ENCODE measurements around the gene KCNH1. TPM values are rescaled to one million over a fixed set of nuclear protein-coding genes. Genes with fewer than 3 reads are reported as not detected.

KCNH1 gene
- total RNA-seq, 1 donor from 2014 or later, result 15.5 TPM

DNA sequence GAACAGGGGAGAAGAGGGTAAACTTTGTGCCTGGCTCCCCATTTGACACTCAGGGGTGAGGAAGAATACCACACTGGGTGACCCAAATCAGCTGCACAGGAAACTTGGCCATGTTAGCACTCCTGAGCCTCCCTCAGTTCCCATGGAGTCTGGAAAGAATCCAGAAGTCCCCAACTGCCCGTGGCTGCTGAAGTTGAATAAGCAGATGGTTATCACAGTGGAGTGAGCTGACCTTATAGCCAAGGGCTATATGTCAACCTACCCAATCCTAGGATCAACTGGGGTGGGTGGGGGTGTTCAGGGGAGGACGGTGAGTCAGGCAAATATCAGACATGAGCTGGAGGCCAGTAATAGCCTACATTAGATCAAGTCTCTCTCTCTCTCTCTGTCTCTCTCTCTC is 20.4 kb downstream of the KCNH1 start:
- H3K79me2 ChIP-seq (ENCODE audit: insufficient read depth, low read length), result no peaks in the 10 kb centered on the region
- no peaks in the 10 kb centered on the region for H3K9me3 ChIP-seq (ENCODE audit: insufficient read depth, low read depth, low read length)
- TF ChIP-seq, protein P1, sequence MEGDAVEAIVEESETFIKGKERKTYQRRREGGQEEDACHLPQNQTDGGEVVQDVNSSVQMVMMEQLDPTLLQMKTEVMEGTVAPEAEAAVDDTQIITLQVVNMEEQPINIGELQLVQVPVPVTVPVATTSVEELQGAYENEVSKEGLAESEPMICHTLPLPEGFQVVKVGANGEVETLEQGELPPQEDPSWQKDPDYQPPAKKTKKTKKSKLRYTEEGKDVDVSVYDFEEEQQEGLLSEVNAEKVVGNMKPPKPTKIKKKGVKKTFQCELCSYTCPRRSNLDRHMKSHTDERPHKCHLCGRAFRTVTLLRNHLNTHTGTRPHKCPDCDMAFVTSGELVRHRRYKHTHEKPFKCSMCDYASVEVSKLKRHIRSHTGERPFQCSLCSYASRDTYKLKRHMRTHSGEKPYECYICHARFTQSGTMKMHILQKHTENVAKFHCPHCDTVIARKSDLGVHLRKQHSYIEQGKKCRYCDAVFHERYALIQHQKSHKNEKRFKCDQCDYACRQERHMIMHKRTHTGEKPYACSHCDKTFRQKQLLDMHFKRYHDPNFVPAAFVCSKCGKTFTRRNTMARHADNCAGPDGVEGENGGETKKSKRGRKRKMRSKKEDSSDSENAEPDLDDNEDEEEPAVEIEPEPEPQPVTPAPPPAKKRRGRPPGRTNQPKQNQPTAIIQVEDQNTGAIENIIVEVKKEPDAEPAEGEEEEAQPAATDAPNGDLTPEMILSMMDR (IDR thresholded peaks at IDR 0.05; ENCODE audit: insufficient read depth, low read depth, low read length), result no peak
- TF ChIP-seq EZH2 (IDR thresholded peaks at IDR 0.05; ENCODE audit: insufficient read depth, low read length), result no peak
- peaks cover 6% of the 10 kb centered on the region for H3K36me3 Mint-ChIP-seq (ENCODE audit: low read depth, unreplicated experiment)
- H3K27ac ChIP-seq (ENCODE audit: low read depth, low read length), result no peak overlapping the region
- no peaks in the 10 kb centered on the region for H3K4me1 ChIP-seq (ENCODE audit: insufficient read depth, low read length)
- H2AFZ ChIP-seq (ENCODE audit: low read depth, low read length), result no peak overlapping the region
- no peak overlapping the region for H3K4me3 ChIP-seq (ENCODE audit: insufficient read depth, low read depth, low read length)
- H4K20me1 ChIP-seq (ENCODE audit: insufficient read depth, low read length), result no peaks in the 10 kb centered on the region
- no peaks in the 10 kb centered on the region for H3K36me3 ChIP-seq (ENCODE audit: insufficient read depth, low read length)
- FAIRE-seq (no peak), DNase-seq (ENCODE audit: low read depth) (no peak)
- no peaks in the 10 kb centered on the region for H3K27me3 ChIP-seq (ENCODE audit: insufficient read depth, low read length)
- H3K4me2 ChIP-seq (ENCODE audit: low read length), result no peak overlapping the region
- H3K9ac ChIP-seq (ENCODE audit: low read length), result no peak overlapping the region
- H3K27me3 Mint-ChIP-seq (ENCODE audit: low read depth, unreplicated experiment), result no peaks in the 10 kb centered on the region
- no peak overlapping the region for H3K27ac Mint-ChIP-seq (ENCODE audit: unreplicated experiment)
- peaks cover 3% of the 10 kb centered on the region for H3K9me3 Mint-ChIP-seq (ENCODE audit: unreplicated experiment)
- peaks cover 9% of the 10 kb centered on the region for H3K4me1 Mint-ChIP-seq (ENCODE audit: low read depth, unreplicated experiment)
- no peak overlapping the region for H3K4me3 Mint-ChIP-seq (ENCODE audit: unreplicated experiment)

DNA sequence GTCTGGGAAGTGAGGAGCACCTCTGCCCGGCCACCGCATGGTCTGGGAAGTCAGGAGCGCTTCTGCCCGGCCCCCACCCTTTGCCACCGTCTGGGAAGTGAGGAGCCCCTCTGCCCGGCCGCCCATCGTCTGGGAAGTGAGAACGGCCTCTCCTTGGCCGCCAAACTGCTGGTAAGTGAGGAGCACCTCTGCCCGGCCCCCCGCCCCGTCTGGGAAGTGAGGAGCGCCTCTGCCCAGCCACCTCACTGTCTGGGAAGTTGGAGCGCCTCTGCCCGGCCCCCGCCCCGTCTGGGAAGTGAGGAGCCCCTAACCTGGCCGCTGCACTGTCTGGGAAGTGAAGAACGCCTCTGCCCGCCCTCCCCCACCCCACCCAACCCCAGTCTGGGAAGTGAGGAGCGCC is 22.6 kb downstream of the KCNH1 start:
- TF ChIP-seq EZH2 (IDR thresholded peaks at IDR 0.05; ENCODE audit: insufficient read depth, low read length), result no peak
- TF ChIP-seq, protein P1 (IDR thresholded peaks at IDR 0.05; ENCODE audit: insufficient read depth, low read depth, low read length), result no peak
- no peaks in the 10 kb centered on the region for H3K36me3 ChIP-seq (ENCODE audit: insufficient read depth, low read length)

DNA sequence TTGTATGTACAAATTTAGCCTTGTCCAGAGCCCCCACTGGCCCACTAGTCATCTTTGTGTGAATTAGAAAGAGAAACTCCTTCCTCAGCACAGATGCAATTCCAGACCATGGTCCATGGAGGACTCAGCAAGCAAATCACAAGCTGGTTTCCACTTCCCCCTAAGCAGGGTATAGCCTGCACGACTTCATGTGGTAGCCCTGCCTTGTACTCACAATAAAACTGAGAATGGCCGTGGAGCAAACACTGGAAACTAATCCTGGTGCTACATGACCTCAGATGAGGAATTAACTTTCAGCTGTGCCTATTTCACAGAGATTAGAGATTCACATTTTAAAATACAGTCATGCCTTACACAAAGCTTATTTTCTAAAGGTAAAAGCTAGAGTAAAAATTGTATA is 32.5 kb downstream of the KCNH1 start:
- Histone ChIP-seq H4K20me1 (ENCODE audit: insufficient read depth, low read length) (no peaks in the 10 kb centered on the region), H3K4me3 (ENCODE audit: insufficient read depth, low read depth, low read length) (no peak overlapping the region), H3K27ac (ENCODE audit: low read depth, low read length) (no peak overlapping the region), H2AFZ (ENCODE audit: low read depth, low read length) (no peak overlapping the region), H3K4me2 (ENCODE audit: low read length) (no peak overlapping the region), H3K9ac (ENCODE audit: low read length) (no peak overlapping the region), H3K79me2 (ENCODE audit: insufficient read depth, low read length) (no peaks in the 10 kb centered on the region), H3K9me3 (ENCODE audit: insufficient read depth, low read depth, low read length) (no peaks in the 10 kb centered on the region), H3K27me3 (ENCODE audit: insufficient read depth, low read length) (no peaks in the 10 kb centered on the region), H3K4me1 (ENCODE audit: insufficient read depth, low read length) (no peaks in the 10 kb centered on the region), H3K36me3 (ENCODE audit: insufficient read depth, low read length) (no peaks in the 10 kb centered on the region)
- TF ChIP-seq EZH2 (IDR thresholded peaks at IDR 0.05; ENCODE audit: insufficient read depth, low read length), result no peak
- TF ChIP-seq, protein P1 (IDR thresholded peaks at IDR 0.05; ENCODE audit: insufficient read depth, low read depth, low read length), result no peak
- Mint-ChIP-seq H3K27ac (ENCODE audit: unreplicated experiment) (no peak overlapping the region), H3K27me3 (ENCODE audit: low read depth, unreplicated experiment) (peaks cover 10% of the 10 kb centered on the region), H3K4me1 (ENCODE audit: low read depth, unreplicated experiment) (peaks cover 8% of the 10 kb centered on the region), H3K36me3 (ENCODE audit: low read depth, unreplicated experiment) (peaks cover 22% of the 10 kb centered on the region), H3K9me3 (ENCODE audit: unreplicated experiment) (peaks cover 2% of the 10 kb centered on the region), H3K4me3 (ENCODE audit: unreplicated experiment) (no peak overlapping the region)
- FAIRE-seq (no peak), DNase-seq (ENCODE audit: low read depth) (no peak)

More for the DNA sequence above, 22.6 kb downstream of the KCNH1 start:
- no peaks in the 10 kb centered on the region for H3K27me3 Mint-ChIP-seq (ENCODE audit: low read depth, unreplicated experiment)
- Histone ChIP-seq H3K4me2 (ENCODE audit: low read length) (no peak overlapping the region), H3K4me3 (ENCODE audit: insufficient read depth, low read depth, low read length) (no peak overlapping the region), H3K27me3 (ENCODE audit: insufficient read depth, low read length) (no peaks in the 10 kb centered on the region), H3K4me1 (ENCODE audit: insufficient read depth, low read length) (no peaks in the 10 kb centered on the region), H3K79me2 (ENCODE audit: insufficient read depth, low read length) (no peaks in the 10 kb centered on the region), H3K9me3 (ENCODE audit: insufficient read depth, low read depth, low read length) (no peaks in the 10 kb centered on the region), H4K20me1 (ENCODE audit: insufficient read depth, low read length) (no peaks in the 10 kb centered on the region), H3K27ac (ENCODE audit: low read depth, low read length) (no peak overlapping the region), H2AFZ (ENCODE audit: low read depth, low read length) (no peak overlapping the region), H3K9ac (ENCODE audit: low read length) (no peak overlapping the region)
- DNase-seq (ENCODE audit: low read depth) (no peak), FAIRE-seq (no peak)
- no peak overlapping the region for H3K4me3 Mint-ChIP-seq (ENCODE audit: unreplicated experiment)
- H3K36me3 Mint-ChIP-seq (ENCODE audit: low read depth, unreplicated experiment), result peaks cover 10% of the 10 kb centered on the region
- peaks cover 3% of the 10 kb centered on the region for H3K9me3 Mint-ChIP-seq (ENCODE audit: unreplicated experiment)
- peaks cover 4% of the 10 kb centered on the region for H3K4me1 Mint-ChIP-seq (ENCODE audit: low read depth, unreplicated experiment)
- H3K27ac Mint-ChIP-seq (ENCODE audit: unreplicated experiment), result no peak overlapping the region

Data from astrocyte (in vitro differentiated cells and primary cell).